Heart left ventricle (tissue), 16 donors: Measurements from ENCODE around the gene IL1F10. TPM values are rescaled to one million over a fixed set of nuclear protein-coding genes. Genes with fewer than 3 reads are reported as not detected.

ENCODE experiments used
- ATAC-seq, 4 donors: fragments of 200-7000 bp; cut with Tn5 transposase; one replicate each; pipeline ENCODE4 v1.9.1; 2020 to 2022; ENCODE audit warnings: moderate library complexity in 4 of 4, mild to moderate bottlenecking in 3 of 4, moderate number of reproducible peaks in 1 of 4
- DNase-seq, 5 donors: peaks; one replicate each; pipeline ENCODE4 v3.0.0-alpha.2; 2020
- H3K27ac ChIP-seq, 12 donors: fragments of 200-600 bp; sonication (generic) in 4 of 12; one replicate each; pipeline versions ENCODE4 v1.5.0 to v1.8.0; 2016 to 2022; ENCODE audit warnings: mild to moderate bottlenecking in 2 of 12
- H3K27me3 ChIP-seq, 9 donors: fragments of 200-600 bp; sonication (generic) in 2 of 9; one replicate each; pipeline versions ENCODE4 v1.5.1 to v1.8.0; 2016 to 2022; ENCODE audit warnings: mild to moderate bottlenecking in 3 of 9
- H3K36me3 ChIP-seq, 9 donors: fragments of 200-600 bp; sonication (generic) in 2 of 9; one replicate each; pipeline versions ENCODE4 v1.5.0 to v1.8.0; 2018 to 2022; ENCODE audit warnings: mild to moderate bottlenecking in 2 of 9
- H3K4me1 ChIP-seq, 12 donors: fragments of 200-600 bp; sonication (generic) in 4 of 12; one replicate each; pipeline versions ENCODE4 v1.5.0 to v1.8.0; 2016 to 2022; ENCODE audit warnings: mild to moderate bottlenecking in 3 of 12
- H3K4me3 ChIP-seq, 12 donors: fragments of 200-600 bp; sonication (generic) in 4 of 12; one replicate each; pipeline versions ENCODE4 v1.5.0 to v1.8.0; 2017 to 2022; ENCODE audit warnings: mild to moderate bottlenecking in 9 of 12, moderate library complexity in 4 of 12
- H3K9me3 ChIP-seq, 12 donors: fragments of 200-600 bp; sonication (generic) in 4 of 12; one replicate each; pipeline versions ENCODE4 v1.5.0 to v1.8.0; 2016 to 2022; ENCODE audit warnings: mild to moderate bottlenecking in 1 of 12
- CTCF ChIP-seq, 12 donors: fragments of 200-600 bp; sonication (generic) in 4 of 12; IDR thresholded peaks; one replicate each; pipeline versions ENCODE4 v1.5.0 to v1.8.0; 2018 to 2022; ENCODE audit warnings: antibody characterized with exemption in 12 of 12, mild to moderate bottlenecking in 5 of 12
- POLR2A ChIP-seq, 2 donors: fragments of 450-650 bp; IDR thresholded peaks; one replicate each; pipeline ENCODE4 v1.6.1; 2017; ENCODE audit warnings: antibody characterized with exemption in 2 of 2, mild to moderate bottlenecking in 2 of 2, moderate library complexity in 2 of 2
- WGBS, 4 donors: extraction: QIAGEN DNeasy Blood & Tissue Kit in 2 of 4; methylation state at CpG; one replicate each; pipeline versions ENCODE4 v1.1.5 to v1.1.7; 2013 to 2018; 5-methylcytosine and 5-hydroxymethylcytosine counted together
- intact Hi-C, 10 donors: fragments of 100-400 bp; cut with DNase I; formaldehyde crosslinking; loops; one replicate each; pipeline versions ENCODE4 v1.11.1 to v1.14.2; 2022
- polyA plus RNA-seq, 2 donors: library from polyadenylated mRNA; stranded (reverse); fragments of 200-250 nt; gene quantifications; one replicate each; pipeline ENCODE4 v1.2.3, GENCODE V29; 2013
- total RNA-seq, 9 donors: library from RNA; depleted of rRNA in 2 of 9; stranded (reverse); fragments of >200 nt in 2 of 9; fragmentation: NEBNext Ultra II Directional in 3 of 9; extraction: Animal tissue kit (Norgen Biotek cat#: 25700) in 3 of 9; gene quantifications; one replicate each; pipeline versions ENCODE4 v1.1.0 to v1.2.4, GENCODE V29; 2016 to 2023
- donor health status: ischemic (EF 13 %, LVEDD 7.1; RV severe dilation, severe dysfunction).
- donor health status: healthy with polysubstance abuse.
- donor health status: DM: no; HTN: yes; CAD: no.
- donor health status: DM: no; HTN: no; CAD: no.
- donor health status: ischemic (EF 25% LVEDD 6.9; RV normal size, moderate dysfunction).
- donor health status: ischemic (EF 25% LVEDD 5.7; RV mildly dilated, moderate dysfunction).
- donor health status: healthy.
- donor health status: DM: yes; HTN: yes; CAD: no.
- donor health status: ischemic (EF 35%, LVEDD 5.7; RV mildly dilated, moderate dysfunction).
- donor health status: nonischemic (EF 11% LVEDD 7.7; RV severe dilation, severe dysfunction).
- donor health status: DM: yes; HTN: yes; CAD: no.
- donor health status: PGD.
- donor health status: ischemic (EF 29% LVEDD 5.4; RV normal size, mild dysfunction).
- donor health status: nonischemic (EF 23%, LVEDD 6.1; RV moderate dilation, normal function).

The IL1F10 gene
- total and polyA plus RNA-seq, 11 donors, result not detected

GRCh38 chr2:113058998-113059960, 8.5 kb upstream of the IL1F10 start, which contains the start of gene IL36RN:
Gene IL36RN, plus strand, starts transcription at chr2:113059198. Its CDS starts 241 bp downstream, at chr2:113059439.
- ATAC-seq (no peak), DNase-seq (no peak)
- H3K27ac ChIP-seq, result no peak within 1 kb of the TSS
- no peak for TF ChIP-seq POLR2A (IDR thresholded peaks at IDR 0.05)
- no peak for TF ChIP-seq CTCF (IDR thresholded peaks at IDR 0.05)
- H3K4me1 ChIP-seq, result no peaks in the 10 kb centered on the region
- intact Hi-C loops, result no loop called here
- H3K27me3 ChIP-seq, result peaks cover 0 to 5% (median 0%) of the 10 kb centered on the region in 9 donors
- no peak within 1 kb of the TSS for H3K4me3 ChIP-seq
- H3K9me3 ChIP-seq, result peaks cover 0 to 11% (median 0%) of the 10 kb centered on the region in 12 donors
- H3K36me3 ChIP-seq, result no peaks in the 10 kb centered on the region
- 71 to 75% (median 72%) methylated on average over 14 to 15 of the region's 15 CpGs for WGBS, 4 donors

- Histone ChIP-seq H3K27ac (no peak overlapping the region), H3K27me3 (peaks cover 0 to 5% (median 0%) of the 10 kb centered on the region in 9 donors), H3K36me3 (no peaks in the 10 kb centered on the region), H3K4me1 (no peaks in the 10 kb centered on the region), H3K4me3 (no peak overlapping the region), H3K9me3 (peaks cover 0 to 8% (median 0%) of the 10 kb centered on the region in 12 donors)
- TF ChIP-seq CTCF (IDR thresholded peaks at IDR 0.05) (no peak), POLR2A (IDR thresholded peaks at IDR 0.05) (no peak)
- 74 to 79% (median 77%) methylated on average over 4 of the region's 4 CpGs for WGBS, 4 donors
- ATAC-seq (no peak), DNase-seq (no peak)
- intact Hi-C loops, result no loop called here
These were observed 7.4 kb upstream of the IL1F10 start for GRCh38 chr2:113060396-113060795.

- no peaks in the 10 kb centered on the region for H3K4me1 ChIP-seq
- no peak overlapping the region for H3K27ac ChIP-seq
- no peak overlapping the region for H3K4me3 ChIP-seq
- WGBS, 4 donors, result 35 to 65% (median 45%) methylated on average over 1 of the region's 1 CpG
- H3K27me3 ChIP-seq, result peaks cover 0 to 5% (median 0%) of the 10 kb centered on the region in 9 donors
- no peak for DNase-seq
- intact Hi-C loops, result no loop called here
- peaks cover 0 to 7% (median 0%) of the 10 kb centered on the region in 12 donors for H3K9me3 ChIP-seq
- no peak for TF ChIP-seq POLR2A (IDR thresholded peaks at IDR 0.05)
- H3K36me3 ChIP-seq, result no peaks in the 10 kb centered on the region
- ATAC-seq, result no peak
These were observed 7.0 kb upstream of the IL1F10 start for GRCh38 chr2:113060796-113061195.

- TF ChIP-seq CTCF (IDR thresholded peaks at IDR 0.05) (no peak), POLR2A (IDR thresholded peaks at IDR 0.05) (no peak)
- intact Hi-C loops, result no loop called here
- H3K4me3 ChIP-seq, result no peak overlapping the region
- H3K27ac ChIP-seq, result no peak overlapping the region
- 66 to 81% (median 69%) methylated on average over 1 to 2 of the region's 2 CpGs for WGBS, 4 donors
- no peak for ATAC-seq
- H3K9me3 ChIP-seq, result peaks cover 0 to 3% (median 0%) of the 10 kb centered on the region in 12 donors
- H3K27me3 ChIP-seq, result peaks cover 0 to 5% (median 0%) of the 10 kb centered on the region in 9 donors
- H3K4me1 ChIP-seq, result no peaks in the 10 kb centered on the region
- H3K36me3 ChIP-seq, result no peaks in the 10 kb centered on the region
- DNase-seq, result no peak
These were observed 6.5 kb upstream of the IL1F10 start for GRCh38 chr2:113061241-113061640.
